Esophagus muscularis mucosa (tissue), 3 donors: ENCODE results near the gene BACH1.

ENCODE experiments used
- CTCF ChIP-seq, 3 experiments: fragments of 200-600 bp in 2 of 3; fragments of 450-650 bp in 1 of 3; sonication (generic) in 2 of 3; IDR thresholded peaks; one replicate each; pipeline ENCODE4 v1.5.1; 2017 to 2019; ENCODE audit warnings: antibody characterized with exemption in 3 of 3, mild to moderate bottlenecking in 2 of 3, moderate library complexity in 1 of 3
- POLR2A ChIP-seq: fragments of 450-650 bp; IDR thresholded peaks from one replicate; pipeline ENCODE4 v1.6.1; 2017; ENCODE audit warnings: antibody characterized with exemption, moderate library complexity, mild to moderate bottlenecking, low read depth

GRCh38 chr21:29307718-29308455 lies 9.2 kb downstream of the BACH1 start:
- no peak for TF ChIP-seq POLR2A
- TF ChIP-seq CTCF (IDR thresholded peaks at IDR 0.05), result no peak
